NCI-H187 treated with DMSO at 0.1 percent for 48 hours (cell line): ENCODE measurements around the gene CARD10.
"Not testable (repeated sequence)": the region's sequence is repeated elsewhere in the genome, so short reads cannot be mapped to it uniquely, and the experiment has no call there.

Experiments used
- DNase-seq: peaks from one replicate; lab custom pipeline; 2025; lab: John Stamatoyannopoulos, UW

Gene CARD10

GRCh38 chr22:37553725-37554124, 34.5 kb upstream of the CARD10 start:
- no peak for DNase-seq

- no peak for DNase-seq
Observed at GRCh38 chr22:37552524-37553163, 33.4 kb upstream of the CARD10 start.

DNA sequence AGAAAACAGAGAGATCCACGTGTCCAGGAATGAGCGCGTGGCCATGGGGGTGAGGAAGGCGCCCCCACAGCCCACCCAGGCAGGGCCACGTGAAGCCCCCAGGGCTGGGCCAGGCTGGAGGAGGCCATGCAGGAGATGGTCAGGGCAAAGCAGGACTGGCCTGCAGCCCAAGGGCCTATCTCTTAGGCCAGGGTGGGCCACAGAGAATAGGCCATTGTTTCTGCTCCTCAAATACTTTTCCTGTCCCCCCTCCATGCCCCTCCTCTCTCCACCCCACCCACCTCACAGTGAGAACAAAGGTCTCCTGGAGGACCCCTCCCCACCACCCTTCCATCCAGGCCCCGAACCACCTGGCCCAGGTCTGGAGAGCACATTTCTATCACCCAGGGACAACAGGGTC, 32.8 kb upstream of the CARD10 start:
- DNase-seq, result no peak

GRCh38 chr22:37550921-37551320, 31.7 kb upstream of the CARD10 start:
- not testable (repeated sequence) for DNase-seq

- no peak for DNase-seq
Observed at GRCh38 chr22:37549704-37550059, 30.5 kb upstream of the CARD10 start.

DNA sequence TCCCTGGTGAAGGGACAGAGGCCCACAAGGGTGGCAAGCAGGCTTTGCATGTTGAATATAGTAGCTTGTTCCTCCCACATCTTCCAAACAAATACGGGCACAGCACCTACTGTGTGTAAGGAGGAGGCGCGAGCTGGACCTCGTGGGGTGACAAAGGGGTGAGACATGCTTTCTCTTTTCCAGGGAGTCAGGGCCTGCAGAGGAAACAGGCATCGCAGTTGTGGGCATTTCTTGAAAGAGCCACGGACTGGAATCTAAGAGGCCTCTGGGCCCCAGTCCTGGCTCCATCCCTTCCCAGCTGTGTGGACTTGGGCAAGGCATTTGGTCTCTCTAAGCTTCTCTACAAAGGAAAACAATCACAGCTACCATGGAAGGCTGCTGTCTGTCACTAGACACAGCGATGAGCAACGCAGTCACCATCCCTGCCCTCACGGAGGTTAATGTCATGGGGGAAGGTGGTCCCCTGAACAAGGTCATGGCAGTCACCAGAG, 28.1 kb upstream of the CARD10 start:
- no peak for DNase-seq

DNA sequence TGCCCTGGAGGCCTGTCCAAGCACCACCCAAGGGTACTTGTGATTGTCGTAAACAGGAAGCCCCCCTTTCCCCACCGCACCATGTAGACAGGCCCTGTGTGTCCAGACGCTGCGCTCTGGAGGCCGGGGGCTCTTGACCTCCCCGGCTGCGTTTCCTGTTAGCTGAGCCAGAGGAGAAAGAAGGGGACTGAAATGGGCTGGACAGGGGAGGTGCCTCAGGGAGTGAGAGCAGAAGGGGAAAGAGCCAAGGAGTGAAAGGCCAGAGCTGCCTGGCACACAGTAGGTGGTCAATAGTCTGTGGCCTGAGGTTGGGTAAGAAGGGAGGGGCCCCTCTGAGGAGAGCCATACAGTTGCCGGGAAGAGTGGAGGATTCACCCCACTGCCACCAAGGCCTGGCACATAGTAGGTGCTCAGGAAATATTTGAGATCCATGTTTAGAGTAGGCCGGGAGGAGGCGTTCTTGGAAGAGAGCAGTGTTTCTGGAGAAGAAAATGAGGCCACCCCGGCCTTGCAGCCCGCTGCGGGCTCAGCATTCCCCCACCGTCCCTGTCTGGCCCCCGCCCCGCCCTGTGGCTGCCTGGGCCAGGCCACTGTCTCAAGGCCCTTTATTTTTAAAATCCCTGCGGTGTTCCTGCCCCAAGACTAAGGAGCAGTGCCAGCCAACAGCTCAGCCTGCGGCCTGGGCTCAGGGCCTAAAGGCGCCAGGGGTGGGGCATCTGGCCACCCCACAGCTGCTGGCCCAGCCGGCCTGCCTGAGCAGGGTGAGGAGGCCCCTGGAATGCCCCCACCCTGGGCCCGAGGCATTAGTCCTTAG, 27.4 kb upstream of the CARD10 start:
- no peak for DNase-seq

GRCh38 chr22:37545703-37546436, 26.7 kb upstream of the CARD10 start:
- no peak for DNase-seq

GRCh38 chr22:37544955-37545702, 25.9 kb upstream of the CARD10 start:
- no peak for DNase-seq

DNA sequence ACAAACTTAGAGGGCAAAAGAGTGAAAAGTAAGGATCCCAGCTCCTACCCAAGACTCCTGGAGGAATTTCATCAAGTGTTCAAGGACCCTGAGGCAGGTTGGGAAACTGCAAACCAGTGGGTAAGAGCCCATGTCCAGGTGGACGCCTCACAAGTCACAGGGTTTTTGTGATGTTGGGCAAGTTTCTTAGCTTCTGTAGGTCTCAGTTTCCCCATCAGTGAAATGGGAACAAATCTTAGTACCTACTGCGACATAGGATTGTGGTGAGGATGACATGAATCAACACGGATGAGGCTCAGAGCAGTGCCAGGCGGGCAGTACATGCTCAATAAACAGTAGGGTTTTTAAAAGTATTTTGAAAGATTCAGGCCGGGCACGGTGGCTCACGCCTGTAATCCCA, 23.7 kb upstream of the CARD10 start:
- DNase-seq, result no peak

DNA sequence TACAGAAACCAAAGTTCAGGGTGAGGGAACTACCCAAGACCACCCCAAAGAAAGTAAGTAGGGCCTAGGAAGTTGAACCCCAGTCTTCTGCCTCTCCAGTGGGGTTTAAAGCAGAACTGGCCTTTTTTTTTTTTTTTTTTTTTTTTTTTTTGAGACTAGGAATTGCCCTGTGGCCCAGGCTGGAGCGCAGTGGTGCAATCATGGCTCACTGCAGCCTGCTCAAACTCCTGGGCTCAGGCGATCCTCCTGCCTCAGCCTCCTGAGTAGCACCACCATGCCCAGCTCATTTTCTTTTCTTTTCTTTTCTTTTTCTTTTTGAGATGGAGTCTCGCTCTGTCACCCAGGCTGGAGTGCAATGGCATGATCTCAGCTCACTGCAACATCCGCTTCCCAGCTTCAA, 23.2 kb upstream of the CARD10 start:
- not testable (repeated sequence) for DNase-seq

DNA sequence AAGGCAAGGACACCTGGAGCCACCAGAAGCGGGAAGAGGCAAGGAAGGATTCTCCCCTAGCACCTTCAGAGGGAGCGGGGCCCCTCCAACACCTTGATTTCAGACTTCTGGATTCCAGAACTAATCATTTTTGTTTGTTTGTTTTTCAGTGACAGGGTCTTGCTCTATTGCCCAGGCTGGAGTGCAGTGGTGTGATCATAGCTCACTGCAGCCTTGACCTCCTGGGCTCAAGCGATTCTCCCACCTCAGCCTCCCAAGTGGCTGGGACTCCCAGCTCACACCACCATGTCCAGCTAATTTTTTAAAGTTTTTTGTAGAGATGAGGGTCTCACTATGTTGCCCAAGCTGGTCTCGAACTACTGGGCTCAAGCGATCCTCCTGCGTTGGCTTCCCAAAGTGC, 20.6 kb upstream of the CARD10 start:
- DNase-seq, result not testable (repeated sequence)

DNA sequence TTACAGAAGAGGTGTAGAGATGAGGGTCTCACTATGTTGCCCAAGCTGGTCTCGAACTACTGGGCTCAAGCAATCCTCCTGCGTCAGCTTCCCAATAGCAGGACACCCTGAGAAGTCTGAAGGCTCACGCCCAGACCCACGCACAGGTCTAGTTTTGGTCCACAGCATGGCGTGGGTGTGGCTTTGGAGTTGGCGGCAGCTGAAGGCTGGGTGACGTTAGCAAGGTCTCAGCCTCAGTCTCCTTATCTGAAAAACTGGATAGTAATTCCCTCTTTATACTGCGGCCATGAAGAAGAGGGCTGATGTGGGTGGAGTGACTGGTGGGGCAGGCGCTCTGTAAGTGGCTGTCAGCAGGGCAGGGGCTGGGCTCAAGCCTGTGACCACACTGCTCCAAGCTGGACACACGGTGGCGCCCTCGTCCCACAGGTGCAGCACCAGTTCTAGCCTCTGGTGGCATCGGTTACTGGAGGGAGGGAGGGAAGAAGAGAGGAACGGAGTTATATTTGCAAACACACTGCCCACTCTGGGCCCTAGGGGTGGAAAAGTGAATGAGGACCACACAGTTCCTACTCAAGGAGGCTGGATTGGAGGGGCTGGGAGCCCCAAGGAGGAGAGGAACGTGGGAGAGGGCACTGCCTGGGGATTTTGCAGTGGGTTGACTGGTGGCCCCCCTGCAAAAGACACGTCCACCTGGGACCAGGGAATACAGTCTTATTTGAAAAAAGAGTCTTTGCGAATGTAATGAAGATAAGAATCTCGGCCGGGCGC, 19.6 kb upstream of the CARD10 start:
- DNase-seq, result peak; percentile 13

DNA sequence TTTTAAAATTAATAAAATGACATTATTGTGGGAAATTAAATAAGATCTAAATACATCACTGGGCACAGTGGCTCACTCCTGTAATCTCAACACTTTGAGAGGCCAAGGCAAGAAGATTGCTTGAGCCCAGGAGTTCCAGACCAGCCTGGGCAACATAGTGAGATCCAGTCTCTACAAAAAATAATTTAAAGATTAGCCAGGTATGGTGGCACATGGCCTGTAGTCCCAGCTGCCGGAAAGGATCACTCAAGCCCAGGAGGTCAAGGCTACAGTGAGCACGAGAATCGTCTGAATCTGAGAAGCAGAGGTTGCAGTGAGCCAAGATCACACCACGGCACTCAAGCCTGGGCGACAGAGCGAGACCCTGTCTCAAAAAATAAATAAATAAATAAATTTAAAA, 15.9 kb upstream of the CARD10 start:
- DNase-seq, result no peak

DNA sequence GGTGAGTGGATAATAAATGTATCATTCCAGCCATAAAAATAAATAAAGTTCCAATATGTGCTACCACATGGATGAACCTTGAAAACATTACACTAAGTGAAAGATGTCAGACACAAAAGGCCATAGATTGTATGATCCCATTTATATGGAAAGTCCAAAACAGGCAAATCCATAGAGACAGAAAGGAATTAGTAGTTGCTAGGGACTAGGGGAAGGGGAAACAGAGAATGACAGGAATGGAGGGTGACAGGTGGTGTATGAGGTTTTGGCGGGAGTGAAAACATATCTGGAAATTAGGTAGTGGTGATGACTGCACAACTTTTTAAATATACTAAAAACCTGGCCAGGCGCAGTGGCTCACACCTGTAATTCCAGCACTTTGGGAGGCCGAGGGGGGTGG, 15.2 kb upstream of the CARD10 start:
- no peak for DNase-seq

GRCh38 chr22:37533995-37534394, 14.8 kb upstream of the CARD10 start:
- no peak for DNase-seq

GRCh38 chr22:37529652-37530345, 10.6 kb upstream of the CARD10 start:
- DNase-seq, result no peak

DNA sequence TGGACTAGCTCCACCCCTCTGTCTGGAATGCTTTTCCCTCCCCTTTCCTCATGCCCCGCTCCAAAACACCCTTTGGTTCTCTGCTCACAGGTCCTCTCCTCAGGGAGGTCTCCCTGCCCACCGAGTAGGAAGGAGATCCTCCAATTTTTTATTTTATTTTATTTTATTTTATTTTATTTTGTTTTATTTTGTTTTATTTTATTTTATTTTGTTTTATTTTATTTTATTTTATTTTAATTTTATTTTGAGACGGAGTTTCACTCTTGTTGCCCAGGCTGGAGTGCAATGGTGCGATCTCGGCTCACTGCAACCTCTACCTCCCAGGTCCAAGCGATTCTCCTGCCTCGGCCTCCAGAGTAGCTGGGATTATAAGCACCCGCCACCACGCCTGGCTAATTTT, 8.7 kb upstream of the CARD10 start:
- DNase-seq, result not testable (repeated sequence)

- not testable (repeated sequence) for DNase-seq
Observed at GRCh38 chr22:37527081-37527752, 8.0 kb upstream of the CARD10 start.

- no peak for DNase-seq
Observed at GRCh38 chr22:37526376-37526775, 7.2 kb upstream of the CARD10 start.
